GM18498 (cell line): Measurements from ENCODE around the gene DPP9.

Source experiments
- ATAC-seq: cut with Tn5 transposase; IDR thresholded peaks from one replicate; pipeline ENCODE4 v1.9.1; 2021; ENCODE audit warnings: mild to moderate bottlenecking, moderate library complexity; ENCODE audit not compliant: unreplicated experiment

Gene DPP9

DNA sequence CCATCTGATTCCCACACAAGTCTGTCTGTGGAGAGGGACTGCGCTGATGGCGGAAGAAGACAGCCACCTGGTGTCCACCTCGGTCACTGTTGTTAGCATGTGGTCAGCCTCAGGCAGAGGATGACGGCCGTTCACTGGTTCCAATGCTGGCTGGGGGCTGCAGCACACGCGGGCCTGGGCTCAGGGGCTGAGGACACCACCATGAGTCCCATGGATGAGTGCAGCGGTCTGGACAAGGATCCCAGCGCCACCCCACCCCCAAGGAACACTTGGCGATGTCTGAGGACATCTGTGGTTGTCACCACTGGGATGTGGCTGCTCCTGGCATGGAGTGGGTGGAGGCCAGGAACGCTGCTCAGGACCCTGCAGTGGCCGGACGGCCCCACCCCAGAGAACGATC, 10.9 kb downstream of the DPP9 start:
- no peak for ATAC-seq

DNA sequence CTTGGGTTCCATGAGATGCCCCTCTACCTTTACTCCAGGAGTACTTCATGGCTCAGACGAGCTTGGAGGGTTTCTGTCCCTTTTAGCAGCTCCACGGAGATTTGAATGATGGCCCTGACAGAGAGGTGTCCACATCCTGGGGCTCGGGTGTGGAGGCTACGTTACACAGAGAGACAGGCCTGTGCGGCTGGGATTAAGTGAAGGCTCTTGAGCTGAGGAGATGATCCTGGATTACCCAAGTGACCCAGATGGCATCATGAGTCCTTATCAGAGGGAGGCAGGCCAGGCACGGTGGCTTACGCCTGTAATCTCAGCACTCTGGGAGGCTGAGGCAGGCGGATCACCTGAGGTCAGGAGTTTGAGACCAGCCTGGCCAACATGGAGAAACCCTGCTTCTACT, 12.4 kb downstream of the DPP9 start:
- ATAC-seq: no peak

DNA sequence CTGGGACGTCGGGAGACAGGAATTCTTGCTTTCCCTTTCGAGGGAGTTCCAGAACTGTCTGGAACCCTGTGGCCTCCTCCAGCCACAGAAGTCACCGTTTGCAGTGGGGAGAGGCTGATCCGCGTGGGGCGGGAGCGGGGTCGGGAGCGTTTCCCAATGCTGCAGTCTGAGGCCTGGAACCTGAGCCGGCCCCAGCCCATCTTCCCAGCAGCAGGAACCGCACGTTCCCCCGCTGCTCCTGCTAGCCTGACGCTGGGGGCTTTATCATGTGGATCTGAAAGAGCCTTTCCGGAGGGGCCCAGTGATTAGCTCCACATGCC, 13.4 kb downstream of the DPP9 start:
- ATAC-seq: no peak

DNA sequence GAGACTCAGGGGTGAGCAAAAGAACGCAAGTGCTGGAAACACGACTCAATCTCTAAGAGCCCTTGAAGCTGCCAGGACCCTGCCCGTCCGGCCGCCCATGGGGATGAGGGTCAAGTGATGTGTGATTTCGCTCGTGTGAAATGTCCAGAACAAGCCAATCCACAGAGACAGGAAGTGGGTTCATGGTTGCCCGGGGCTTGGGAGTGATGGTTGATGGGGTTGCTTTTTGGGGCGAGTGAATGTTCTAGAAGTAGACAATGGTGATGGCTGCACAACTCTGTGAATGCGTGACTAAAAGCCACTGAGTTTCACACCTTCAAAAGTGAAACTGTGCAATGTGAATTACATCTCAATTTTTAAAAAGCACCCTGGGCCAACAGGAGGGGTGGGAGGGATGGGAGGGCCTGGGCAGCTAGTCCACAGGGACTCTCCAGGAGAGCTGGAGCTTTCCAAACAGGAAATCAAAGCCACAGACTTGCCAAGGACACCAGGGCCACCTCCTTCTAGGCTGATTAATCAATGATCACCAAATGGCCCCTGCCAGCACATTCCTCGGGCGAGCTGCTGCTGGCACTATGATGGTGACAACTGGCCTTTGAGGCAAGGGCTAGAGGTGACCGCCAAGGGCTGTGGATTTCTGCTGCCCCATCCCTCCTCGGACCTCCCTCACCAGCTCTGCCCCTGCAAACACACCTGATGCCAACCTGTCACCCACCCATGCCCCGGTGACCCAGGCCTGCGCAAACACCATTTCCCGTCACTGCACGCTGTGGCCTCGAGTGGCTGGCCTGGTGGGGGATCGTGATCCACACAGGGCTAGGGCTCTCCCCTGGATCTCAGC, 14.0 kb downstream of the DPP9 start:
- ATAC-seq: no peak

DNA sequence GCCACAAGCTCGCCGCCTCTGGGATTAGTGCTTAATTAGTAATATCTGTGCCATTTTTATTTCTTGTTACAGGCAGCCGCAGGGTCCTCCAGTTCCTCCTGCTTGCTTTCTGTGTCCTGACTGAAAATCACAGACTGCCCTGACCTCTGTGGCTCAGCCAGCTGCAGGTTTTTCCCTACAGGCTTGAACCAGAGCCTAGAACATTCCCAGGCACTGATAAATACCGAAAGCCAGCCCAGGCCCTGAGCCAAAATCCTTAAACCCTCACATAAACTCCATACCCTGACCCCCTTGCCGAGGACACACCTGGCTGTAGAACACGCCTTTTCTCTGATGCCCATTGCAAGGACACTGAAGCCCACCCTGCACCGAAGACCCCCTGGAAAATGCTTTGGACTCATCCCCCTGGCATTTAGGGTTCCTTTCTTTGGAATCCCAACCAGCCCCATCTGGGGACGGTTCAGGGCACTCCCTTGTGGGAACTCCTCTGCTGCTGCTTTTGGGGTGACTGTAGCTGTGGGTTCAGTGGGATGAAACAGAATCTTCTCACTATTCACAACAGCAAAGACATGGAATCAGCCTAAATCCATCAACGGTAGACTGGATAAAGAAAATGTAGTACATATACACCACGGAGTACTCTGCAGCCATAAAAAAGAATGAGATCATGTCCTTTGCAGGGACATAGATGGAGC, 15.5 kb downstream of the DPP9 start:
- no peak for ATAC-seq

DNA sequence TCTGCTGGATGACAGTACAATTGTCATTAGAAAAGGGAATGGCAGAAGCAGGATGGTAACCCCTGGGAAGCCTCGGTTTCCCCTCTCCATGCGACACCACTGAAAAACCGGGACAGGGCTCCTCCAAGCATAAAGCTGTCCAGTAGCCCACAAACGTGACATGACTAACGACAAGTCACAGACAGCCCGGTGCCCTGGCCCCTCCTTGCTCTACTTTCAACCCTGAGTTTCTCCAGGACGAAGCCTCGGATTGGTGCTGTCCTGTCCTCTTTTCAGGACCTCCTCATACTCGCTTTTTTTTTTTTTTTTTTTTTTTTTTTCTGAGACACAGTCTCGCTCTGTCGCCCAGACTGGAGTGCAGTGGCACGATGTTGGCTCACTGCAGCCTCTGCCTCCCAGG, 16.3 kb downstream of the DPP9 start:
- no peak for ATAC-seq

DNA sequence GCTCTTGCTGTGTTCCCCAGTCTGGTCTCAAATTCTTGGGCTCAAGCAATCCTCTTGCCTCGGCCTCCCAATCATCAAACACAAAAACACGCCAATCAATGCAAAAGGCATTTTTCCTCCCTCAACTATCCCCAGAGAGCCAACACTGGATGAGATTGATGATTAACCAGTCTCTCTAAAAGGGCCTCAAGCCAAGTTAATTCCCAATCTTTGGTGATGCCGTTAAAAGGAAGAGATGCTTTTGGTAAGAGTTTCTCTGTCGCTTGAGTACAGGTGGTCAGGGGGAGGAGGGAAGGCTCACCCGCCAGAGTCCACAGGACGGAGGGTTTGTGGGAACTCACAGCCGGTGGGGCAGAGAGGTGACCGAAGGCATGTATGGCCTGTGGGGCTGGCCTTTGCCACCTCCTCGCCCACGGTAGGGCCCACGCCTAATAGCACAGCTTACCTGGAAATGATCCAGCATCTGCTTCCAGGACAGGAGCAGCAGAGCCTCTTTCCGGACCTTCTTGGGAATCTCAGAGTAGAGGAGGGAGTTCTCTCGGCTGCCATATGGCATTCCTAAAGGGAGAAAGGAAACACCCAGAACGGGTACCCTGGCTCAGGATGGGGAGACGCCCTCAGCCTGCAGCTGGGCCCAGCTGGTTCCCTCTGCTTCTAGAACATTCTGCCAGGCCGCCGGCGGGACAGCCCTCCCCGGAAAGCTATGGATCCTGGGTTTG, 18.1 kb downstream of the DPP9 start:
- no peak for ATAC-seq

DNA sequence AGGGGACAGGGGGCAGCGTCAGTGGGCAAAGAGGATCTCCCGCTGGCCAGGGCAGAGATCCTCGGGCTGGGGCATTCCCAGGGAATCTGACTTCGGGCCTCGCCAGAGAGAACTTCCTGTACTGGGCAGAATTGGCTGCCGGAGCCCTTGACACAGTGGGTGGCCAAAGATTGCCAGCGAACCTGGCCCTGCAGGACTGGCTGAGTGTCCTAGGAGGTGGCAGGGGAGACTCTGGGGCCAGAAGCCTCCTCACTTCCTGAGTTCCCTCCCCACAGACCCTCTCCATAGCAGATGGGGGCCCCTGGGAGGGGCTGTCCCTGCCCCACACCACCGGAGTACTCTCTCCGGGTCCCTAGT, 19.3 kb downstream of the DPP9 start:
- no peak for ATAC-seq

DNA sequence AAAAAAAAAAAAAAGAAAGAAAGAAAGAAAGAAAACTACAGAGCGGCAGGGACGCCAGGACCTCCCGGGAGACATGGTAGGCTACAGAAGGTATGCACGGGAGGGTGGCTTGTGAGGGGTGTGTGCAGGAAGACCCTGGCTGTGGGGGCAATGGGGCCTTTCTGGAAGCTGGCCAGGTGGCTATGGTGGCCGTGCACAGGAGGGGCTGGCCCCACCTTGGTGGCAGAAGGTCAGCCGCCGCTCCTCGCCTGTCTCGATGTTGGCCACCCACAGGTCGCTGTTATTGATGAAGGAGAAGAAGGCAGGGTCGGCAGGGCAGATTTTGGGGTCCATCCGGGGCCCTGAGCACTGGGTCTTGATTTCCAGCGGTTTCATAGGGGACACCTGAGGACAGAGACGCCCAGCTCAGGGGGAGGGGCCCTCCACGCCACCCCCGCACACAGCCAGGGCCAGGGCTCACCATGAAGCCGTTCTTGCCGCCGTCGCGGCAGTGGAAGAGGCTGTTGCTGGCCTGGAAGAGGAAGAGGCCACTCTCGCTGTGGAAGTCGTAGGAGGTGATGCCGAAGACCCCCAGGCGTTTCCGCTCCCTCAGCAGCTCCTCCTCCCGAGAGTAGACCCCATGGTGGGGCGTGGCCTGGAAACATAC, 19.8 kb downstream of the DPP9 start:
- ATAC-seq: no peak

DNA sequence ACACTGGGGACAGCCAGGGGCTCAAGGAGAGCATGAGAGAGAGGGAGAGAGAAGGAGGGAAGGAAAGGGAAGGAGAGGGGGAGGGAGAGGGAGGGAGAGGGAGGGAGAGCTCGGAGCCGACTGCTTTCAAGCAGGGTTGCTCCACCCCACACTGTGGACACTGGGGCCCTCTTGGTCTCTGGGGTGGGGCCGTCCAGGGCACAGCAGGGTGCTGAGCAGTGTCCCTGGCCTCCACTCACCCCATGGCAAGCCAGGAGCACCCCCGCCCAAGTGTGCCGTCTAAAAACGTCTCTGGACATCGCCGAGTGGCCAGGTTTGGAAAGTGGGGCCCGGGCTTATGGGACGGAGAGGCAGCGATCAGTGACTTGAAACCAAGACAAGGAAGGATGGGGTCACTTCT, 20.9 kb downstream of the DPP9 start:
- no peak for ATAC-seq

DNA sequence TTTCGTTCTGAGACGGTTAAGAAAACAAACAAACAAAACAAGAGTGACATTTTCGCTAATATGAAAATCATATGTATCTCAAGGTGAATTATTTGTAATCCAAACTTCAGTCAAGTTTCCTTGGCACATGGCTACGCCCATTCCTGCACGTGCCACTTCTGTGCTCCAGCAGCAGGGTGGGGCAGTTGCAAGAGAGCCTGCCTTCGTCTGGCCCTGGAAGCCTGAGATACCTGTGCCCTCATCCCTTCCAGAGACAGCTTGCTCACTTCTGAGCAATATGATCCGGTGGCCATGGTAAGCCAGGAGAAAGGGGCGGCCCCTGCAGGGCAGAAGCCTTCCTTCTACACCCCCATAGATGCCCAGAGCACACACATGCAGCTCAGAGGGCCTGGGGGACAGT, 22.1 kb downstream of the DPP9 start:
- ATAC-seq: no peak

DNA sequence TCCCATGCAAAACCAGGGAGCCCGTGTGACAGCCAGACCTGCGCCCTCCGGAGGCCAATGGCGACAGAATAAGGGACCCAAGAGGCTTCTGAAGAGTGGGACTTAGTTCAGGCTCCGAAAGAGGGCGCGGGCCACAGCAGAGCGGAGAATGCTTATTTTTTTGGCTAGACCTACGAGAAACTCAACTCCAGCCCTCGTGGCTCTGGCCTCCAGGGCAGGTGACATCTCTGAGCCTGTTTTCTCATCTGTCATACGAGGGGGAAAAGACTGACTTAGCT, 23.0 kb downstream of the DPP9 start:
- no peak for ATAC-seq

DNA sequence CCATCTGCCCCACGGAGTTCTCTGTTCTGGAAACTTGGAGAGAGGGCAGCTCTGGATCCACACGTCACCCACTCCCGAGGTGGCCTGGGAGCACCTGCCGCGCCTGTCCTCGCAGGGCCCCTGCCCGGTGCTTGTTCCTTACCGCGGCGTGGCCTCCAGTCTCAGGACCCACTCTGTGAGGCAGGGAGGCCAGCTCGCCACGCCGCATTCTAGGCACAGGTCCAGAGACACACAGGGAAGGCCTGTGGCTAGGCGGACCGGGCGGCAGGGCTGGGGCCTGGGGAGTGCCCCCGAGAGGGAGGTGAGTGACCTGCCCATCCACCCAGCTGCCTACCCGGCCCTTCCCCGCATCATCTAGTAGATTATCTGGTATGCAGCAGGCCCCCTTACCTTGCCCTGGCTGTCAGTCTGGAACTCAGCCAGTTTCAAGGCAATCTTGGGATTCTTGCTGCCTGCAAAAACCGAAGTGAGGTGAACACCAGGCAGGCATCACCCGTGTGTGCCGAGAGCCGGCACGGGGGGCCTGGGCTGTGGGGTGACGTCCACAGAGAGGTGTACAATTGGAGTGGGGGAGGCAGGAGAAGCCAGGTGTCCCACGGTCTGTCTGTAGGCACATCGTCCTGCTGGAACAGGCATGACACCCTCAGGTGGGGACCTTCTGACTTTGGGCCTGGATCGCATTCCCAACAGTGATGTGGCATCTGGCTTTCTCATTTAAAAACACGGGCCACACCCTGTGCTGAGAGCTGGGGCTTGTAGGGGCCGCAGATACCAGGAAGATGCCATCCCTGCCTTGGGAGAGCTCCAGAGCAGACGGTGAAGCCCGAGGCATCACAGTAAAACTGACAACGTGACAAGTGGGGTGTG, 23.6 kb downstream of the DPP9 start:
- no peak for ATAC-seq

DNA sequence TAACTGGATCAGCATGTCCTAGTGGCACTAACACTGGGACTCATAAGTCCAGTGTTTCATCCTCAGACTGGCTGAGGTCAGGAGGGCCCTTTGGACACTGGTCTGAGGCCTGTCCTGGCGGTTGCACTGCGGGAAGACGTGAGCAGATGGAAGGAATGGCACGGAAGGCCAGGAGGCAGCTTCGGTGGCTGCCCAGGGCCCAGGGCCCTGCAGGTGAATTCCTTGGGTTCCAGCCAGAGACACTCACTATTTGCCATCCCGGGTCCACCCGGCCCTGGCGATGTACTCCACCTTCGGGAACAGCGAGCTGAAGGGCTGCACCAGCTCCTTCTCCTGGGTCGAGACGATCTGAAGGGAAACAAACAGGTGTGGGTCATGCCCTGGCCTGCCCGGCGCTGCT, 26.3 kb downstream of the DPP9 start:
- ATAC-seq: no peak

DNA sequence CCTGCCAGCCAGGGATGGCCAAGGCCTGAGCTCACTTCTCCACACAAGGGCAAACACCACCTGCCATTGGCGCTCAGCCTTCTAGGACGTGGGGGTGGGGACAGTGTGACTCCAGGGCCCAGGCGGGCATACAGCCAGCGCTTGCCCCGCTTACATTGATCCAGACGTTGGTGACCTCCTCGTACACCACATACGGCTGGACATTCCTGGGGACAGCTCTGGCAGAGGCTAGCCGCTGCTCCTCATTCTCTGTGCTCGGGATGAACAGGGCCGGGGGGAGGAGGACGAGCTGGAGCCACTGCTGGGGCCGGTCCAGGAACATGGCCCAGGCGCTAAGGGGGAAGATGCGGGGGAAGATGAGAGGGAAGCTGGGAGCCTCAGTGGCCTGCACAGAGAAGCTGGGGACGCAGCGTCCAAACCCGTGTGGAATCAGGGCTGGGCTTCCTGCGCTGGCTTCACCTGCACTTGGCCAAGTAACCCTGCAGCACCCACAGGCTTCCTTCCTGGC, 28.4 kb downstream of the DPP9 start:
- ATAC-seq: no peak

DNA sequence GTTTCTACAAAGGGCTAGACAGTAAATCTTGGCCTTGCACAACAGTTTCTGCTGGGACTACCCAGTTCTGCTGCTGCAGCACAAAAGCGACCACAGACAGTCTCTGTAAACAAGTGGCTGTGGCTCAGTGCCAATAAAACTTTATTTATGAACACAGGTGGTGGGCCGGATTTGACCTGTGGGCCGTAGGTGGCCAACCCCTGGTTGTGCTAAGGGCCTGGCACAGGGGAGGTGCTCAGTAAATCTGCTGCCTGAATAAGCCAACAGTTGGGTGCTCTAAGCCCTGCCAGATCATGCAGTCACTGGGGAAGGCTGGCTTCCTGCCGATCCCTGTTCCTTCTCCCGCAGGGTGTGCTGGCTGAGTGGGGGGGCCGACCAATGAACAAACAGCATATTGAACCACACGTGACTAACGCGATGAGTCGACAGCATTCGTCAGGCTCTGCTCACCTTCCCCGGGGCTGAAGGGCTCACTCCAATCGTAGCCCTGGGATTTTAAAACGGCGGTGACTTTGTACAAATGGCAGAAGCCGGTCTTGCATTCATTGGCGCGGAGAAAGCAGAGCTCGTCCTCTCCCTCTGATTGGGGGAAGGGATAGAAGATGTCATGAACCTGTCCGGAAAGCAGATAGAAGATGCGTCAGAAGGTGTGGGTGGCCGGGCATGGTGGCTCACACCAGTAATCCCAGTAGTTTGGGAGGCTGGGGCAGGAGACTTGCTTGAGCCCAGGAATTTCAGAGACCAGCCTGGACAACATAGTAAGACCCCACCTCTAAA, 29.2 kb downstream of the DPP9 start:
- ATAC-seq: no peak

DNA sequence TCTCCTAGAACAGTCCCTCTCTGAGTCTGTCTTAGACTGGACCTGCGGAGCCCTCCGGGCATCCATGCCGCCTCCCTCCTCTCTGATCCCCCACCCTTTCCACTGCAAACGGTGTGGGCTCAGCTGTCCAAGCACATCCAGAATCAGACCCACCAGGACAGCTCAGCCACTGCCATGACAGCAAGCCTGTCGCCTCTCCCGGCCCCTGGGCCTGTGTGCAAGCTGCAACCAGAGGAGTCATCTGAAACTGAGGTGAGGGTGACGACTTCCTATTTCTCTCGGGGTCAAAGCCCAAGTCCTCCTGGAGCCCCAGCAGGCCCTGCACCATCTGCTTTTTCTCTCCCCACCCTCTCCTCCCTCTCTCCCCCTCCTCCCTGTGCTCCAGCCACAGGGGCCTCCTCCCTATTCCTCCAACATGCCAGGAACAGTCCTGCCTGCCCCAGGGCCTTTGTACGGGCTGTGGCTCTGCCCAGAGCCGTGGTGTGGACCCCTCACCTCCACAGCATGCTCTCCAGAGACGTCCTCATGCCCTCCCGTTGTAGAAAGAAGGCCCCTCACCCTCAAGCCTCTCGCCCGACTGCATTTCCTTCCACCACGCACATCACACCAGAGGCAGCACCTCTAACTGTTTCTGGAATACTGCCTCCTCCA, 30.0 kb downstream of the DPP9 start:
- no peak for ATAC-seq

DNA sequence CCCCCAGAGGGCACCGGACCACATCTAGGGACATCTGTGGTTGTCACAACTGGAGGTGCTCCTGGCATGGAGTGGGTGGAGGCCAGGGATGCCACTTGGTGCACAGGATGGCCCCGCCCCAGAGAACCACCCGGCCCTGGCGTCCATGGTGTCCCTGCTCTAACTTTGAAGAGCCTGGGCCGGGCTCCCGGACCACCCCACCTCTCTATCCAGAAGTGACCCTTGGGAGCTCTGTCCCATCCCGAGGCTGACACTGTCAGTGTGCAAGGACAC, 30.6 kb downstream of the DPP9 start:
- ATAC-seq: no peak

DNA sequence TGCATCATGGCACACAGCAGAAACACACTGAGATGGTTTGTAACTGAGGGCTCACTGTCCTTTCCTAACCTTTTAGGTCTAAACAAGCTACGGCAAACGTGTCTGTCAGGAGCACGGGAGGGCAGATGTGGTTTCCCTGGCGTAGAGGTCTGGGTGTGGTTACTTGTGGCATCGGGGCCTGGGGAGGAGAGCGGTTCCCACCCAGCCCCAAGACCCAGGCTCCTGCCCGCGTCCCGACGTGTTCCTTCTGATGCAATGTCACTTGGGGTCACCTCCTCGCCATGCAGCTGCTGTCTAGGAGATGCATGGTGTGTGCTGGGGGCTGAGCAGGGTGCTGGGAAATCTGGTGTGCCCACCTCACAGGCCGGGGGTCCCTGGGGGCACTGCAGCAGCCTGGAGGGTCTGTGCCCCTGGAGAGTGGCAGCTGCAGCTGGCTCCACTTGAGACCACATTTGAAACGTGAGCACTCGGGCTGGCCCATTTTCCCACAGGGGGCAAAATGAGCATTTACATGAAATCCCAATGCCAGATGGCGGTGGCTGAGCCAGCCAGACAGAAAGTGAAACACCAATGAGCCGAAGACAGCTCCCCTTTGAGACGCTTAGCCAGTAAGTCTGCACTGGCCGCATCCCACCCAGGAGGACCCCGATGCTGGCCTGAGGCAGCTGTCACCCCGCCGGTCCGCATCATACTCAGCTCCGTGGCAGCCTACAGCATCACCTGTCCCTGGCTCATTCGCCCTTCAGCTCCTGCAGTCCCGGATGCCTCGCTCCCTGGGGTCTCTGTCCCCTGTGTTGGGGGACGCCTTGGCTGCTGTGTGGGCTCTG, 31.2 kb downstream of the DPP9 start:
- ATAC-seq: no peak
